Neural cell (in vitro differentiated cells): Measurements from ENCODE around the gene MRPL44. TPM values are rescaled to one million over a fixed set of nuclear protein-coding genes. Genes with fewer than 3 reads are reported as not detected.
"Not testable (repeated sequence)": the region's sequence is repeated elsewhere in the genome, so short reads cannot be mapped to it uniquely, and the experiment has no call there.

Experiments used
- H2AFZ ChIP-seq: fragments of 200-600, 300-800 bp; sonication (generic), shearing (Covaris generic); 2 replicates; pipeline ENCODE4 v1.6.0; 2014; ENCODE audit warnings: low read depth, mild to moderate bottlenecking, antibody characterized with exemption, low read length, moderate library complexity
- H3F3A ChIP-seq: fragments of 200-600 bp; shearing (Covaris generic); 2 replicates; pipeline ENCODE4 v1.6.1; 2016; ENCODE audit warnings: mild to moderate bottlenecking, moderate library complexity, mixed read lengths, antibody characterized with exemption, low read length; ENCODE audit not compliant: insufficient read depth, poor library complexity, severe bottlenecking
- H3K27ac ChIP-seq: fragments of 200-600, 300-800 bp; sonication (generic), shearing (Covaris generic); 2 replicates; pipeline ENCODE4 v1.5.1; 2014; ENCODE audit warnings: mild to moderate bottlenecking, low read length, moderate library complexity
- H3K27me3 ChIP-seq: fragments of 300-800, 200-600 bp; sonication (generic), shearing (Covaris generic); 2 replicates; pipeline ENCODE4 v1.6.0; 2014; ENCODE audit warnings: mild to moderate bottlenecking, low read depth, low read length, moderate library complexity; ENCODE audit not compliant: insufficient read depth
- H3K36me3 ChIP-seq: fragments of 300-800, 200-600 bp; sonication (generic), shearing (Covaris generic); 2 replicates; pipeline ENCODE4 v1.5.1; 2014; ENCODE audit warnings: mild to moderate bottlenecking, antibody characterized with exemption, low read length, moderate library complexity; ENCODE audit not compliant: insufficient read depth
- H3K4me2 ChIP-seq: fragments of 300-800, 200-600 bp; sonication (generic), shearing (Covaris generic); 2 replicates; pipeline ENCODE4 v1.6.0; 2014; ENCODE audit warnings: mild to moderate bottlenecking, low read length
- H3K4me3 ChIP-seq: fragments of 300-800, 200-600 bp; sonication (generic), shearing (Covaris generic); 2 replicates; pipeline ENCODE4 v1.5.1; 2014; ENCODE audit warnings: mild to moderate bottlenecking, low read length, moderate library complexity
- H3K79me2 ChIP-seq: fragments of 200-600 bp; shearing (Covaris generic); replicated peaks from 2 replicates; pipeline ENCODE4 v1.6.0; 2014; ENCODE audit warnings: mild to moderate bottlenecking, low read length, moderate library complexity; ENCODE audit not compliant: insufficient read depth
- H3K9ac ChIP-seq: fragments of 300-800, 200-600 bp; sonication (generic), shearing (Covaris generic); 2 replicates; pipeline ENCODE4 v1.6.1; 2016; ENCODE audit warnings: mild to moderate bottlenecking, low read length, mixed read lengths
- H3K9me2 ChIP-seq: fragments of 200-600 bp; shearing (Covaris generic); 2 replicates; pipeline ENCODE4 v1.6.1; 2016; ENCODE audit warnings: mild to moderate bottlenecking, low read length, mixed read lengths; ENCODE audit not compliant: insufficient read depth
- H3K9me3 ChIP-seq: fragments of 200-600, 300-800 bp; sonication (generic), shearing (Covaris generic); 2 replicates; pipeline ENCODE4 v1.6.1; 2016; ENCODE audit warnings: mild to moderate bottlenecking, mixed run types, low read length, moderate library complexity, mixed read lengths
- H4K20me1 ChIP-seq: fragments of 200-600 bp; shearing (Covaris generic); 2 replicates; pipeline ENCODE4 v1.6.1; 2016; ENCODE audit warnings: mild to moderate bottlenecking, mixed run types; ENCODE audit not compliant: insufficient read depth
- CTCF ChIP-seq: fragments of 450-650 bp; IDR thresholded peaks from 2 replicates; pipeline ENCODE4 v1.5.1; 2014; ENCODE audit warnings: antibody characterized with exemption, mild to moderate bottlenecking, moderate library complexity; ENCODE audit not compliant: poor library complexity, severe bottlenecking
- EP300 ChIP-seq: fragments of 450-650 bp; conservative IDR thresholded peaks from 2 replicates; pipeline ENCODE4 v1.6.1; 2014; ENCODE audit warnings: antibody characterized with exemption, mild to moderate bottlenecking, moderate library complexity; ENCODE audit not compliant: poor library complexity, severe bottlenecking
- EZH2 ChIP-seq: fragments of 200-600, 300-800 bp; shearing (Covaris generic), sonication (generic); IDR thresholded peaks from 2 replicates; pipeline ENCODE4 v1.6.1; 2014; ENCODE audit warnings: antibody characterized with exemption, low read length, borderline replicate concordance, mild to moderate bottlenecking; ENCODE audit not compliant: insufficient read depth, poor library complexity, severe bottlenecking
- MXI1 ChIP-seq: fragments of 450-650 bp; conservative IDR thresholded peaks from 2 replicates; pipeline ENCODE4 v1.6.1; 2014; ENCODE audit warnings: antibody characterized with exemption, mild to moderate bottlenecking; ENCODE audit not compliant: poor library complexity, severe bottlenecking
- POLR2AphosphoS5 ChIP-seq: IDR thresholded peaks from 2 replicates; pipeline ENCODE4 v1.6.1; 2012
- RAD21 ChIP-seq: fragments of 450-650 bp; conservative IDR thresholded peaks from 2 replicates; pipeline ENCODE4 v1.6.1; 2014; ENCODE audit warnings: antibody characterized with exemption, mild to moderate bottlenecking, moderate library complexity
- REST ChIP-seq: IDR thresholded peaks from 2 replicates; pipeline ENCODE4 v1.6.1; 2012; ENCODE audit warnings: borderline replicate concordance
- SMC3 ChIP-seq: fragments of 450-650 bp; conservative IDR thresholded peaks from 2 replicates; pipeline ENCODE4 v1.6.1; 2014; ENCODE audit warnings: antibody characterized with exemption, mild to moderate bottlenecking, moderate library complexity; ENCODE audit not compliant: poor library complexity
- TAF1 ChIP-seq: IDR thresholded peaks from 2 replicates; pipeline ENCODE4 v1.6.1; 2012; ENCODE audit warnings: low read depth
- polyA plus RNA-seq: library from polyadenylated mRNA; depleted of rRNA; stranded (reverse); fragments of >200 nt; gene quantifications from 2 replicates; pipeline ENCODE4 v1.2.3, GENCODE V29; 2014

Gene MRPL44
- polyA plus RNA-seq, 1 donor from 2014 or later, result 70.6 TPM

GRCh38 chr2:223998948-223999347, 41.7 kb downstream of the MRPL44 start:
- TF ChIP-seq TAF1 (no peak), EZH2 (no peak), EP300 (no peak), MXI1 (no peak), CTCF (no peak), POLR2AphosphoS5 (no peak), RAD21 (no peak), REST (no peak), SMC3 (no peak)
- Histone ChIP-seq H3K27me3 (no peaks in the 10 kb centered on the region), H3F3A (no peaks in the 10 kb centered on the region), H3K4me3 (no peak overlapping the region), H3K79me2 (no peaks in the 10 kb centered on the region), H3K27ac (no peak overlapping the region), H3K9me3 (no peaks in the 10 kb centered on the region), H4K20me1 (no peaks in the 10 kb centered on the region), H3K9me2 (no peaks in the 10 kb centered on the region), H2AFZ (no peak overlapping the region), H3K4me2 (no peak overlapping the region), H3K36me3 (no peaks in the 10 kb centered on the region), H3K9ac (no peak overlapping the region)

GRCh38 chr2:223999862-224000261, 42.6 kb downstream of the MRPL44 start:
- Histone ChIP-seq H3K9me2 (no peaks in the 10 kb centered on the region), H2AFZ (no peak overlapping the region), H3K79me2 (no peaks in the 10 kb centered on the region), H3K27me3 (no peaks in the 10 kb centered on the region), H4K20me1 (no peaks in the 10 kb centered on the region), H3K9ac (no peak overlapping the region), H3K4me2 (no peak overlapping the region), H3K4me3 (no peak overlapping the region), H3K27ac (no peak overlapping the region), H3K36me3 (no peaks in the 10 kb centered on the region), H3K9me3 (no peaks in the 10 kb centered on the region), H3F3A (no peaks in the 10 kb centered on the region)
- no peak for TF ChIP-seq MXI1
- TF ChIP-seq POLR2AphosphoS5, result no peak
- no peak for TF ChIP-seq REST
- TF ChIP-seq SMC3, result no peak
- no peak for TF ChIP-seq EZH2
- TF ChIP-seq CTCF, result no peak
- TF ChIP-seq EP300, result no peak
- no peak for TF ChIP-seq RAD21
- TF ChIP-seq TAF1, result no peak

GRCh38 chr2:224000662-224001061, 43.4 kb downstream of the MRPL44 start:
- H3K27me3 ChIP-seq, H3F3A ChIP-seq, H2AFZ ChIP-seq, H3K4me2 ChIP-seq, H4K20me1 ChIP-seq, H3K79me2 ChIP-seq, H3K9ac ChIP-seq, H3K27ac ChIP-seq, H3K9me3 ChIP-seq, H3K9me2 ChIP-seq, H3K36me3 ChIP-seq, H3K4me3 ChIP-seq: not testable (repeated sequence)
